H9 (cell line): Measurements from ENCODE around the gene KPNA1. TPM values are rescaled to one million over a fixed set of nuclear protein-coding genes. Genes with fewer than 3 reads are reported as not detected.
A peak's percentile ranks its signal among the peaks of the same experiment; 100 is the strongest.

Source experiments
- DNase-seq: peaks from one replicate; pipeline ENCODE4 v3.0.0-alpha.2; 2017
- H2AFZ ChIP-seq: one replicate; pipeline ENCODE4 v1.6.1; 2013; ENCODE audit warnings: mild to moderate bottlenecking, low read length, control low read depth, moderate library complexity
- H2AK5ac ChIP-seq: 2 replicates; pipeline ENCODE4 v1.6.1; 2013; ENCODE audit warnings: low read length, control low read depth, mixed read lengths; ENCODE audit not compliant: insufficient read length
- H2BK120ac ChIP-seq: one replicate; pipeline ENCODE4 v1.6.1; 2013; ENCODE audit warnings: low read depth, mild to moderate bottlenecking, low read length, control low read depth, inconsistent platforms; ENCODE audit not compliant: poor library complexity, severe bottlenecking
- H2BK12ac ChIP-seq: 2 replicates; pipeline ENCODE4 v1.6.1; 2013; ENCODE audit warnings: low read length, control low read depth, mixed read lengths, low read depth; ENCODE audit not compliant: insufficient read length
- H2BK15ac ChIP-seq: 2 replicates; pipeline ENCODE4 v1.6.1; 2013; ENCODE audit warnings: low read depth, low read length, control low read depth
- H2BK20ac ChIP-seq: one replicate; pipeline ENCODE4 v1.6.1; 2013; ENCODE audit warnings: low read depth, mild to moderate bottlenecking, low read length, control low read depth, inconsistent platforms; ENCODE audit not compliant: poor library complexity, severe bottlenecking
- H2BK5ac ChIP-seq: 2 replicates; pipeline ENCODE4 v1.6.1; 2013; ENCODE audit warnings: low read length, control low read depth, mixed read lengths; ENCODE audit not compliant: insufficient read length
- H3K14ac ChIP-seq: 2 replicates; pipeline ENCODE4 v1.6.1; 2013; ENCODE audit warnings: low read length, control low read depth; ENCODE audit not compliant: insufficient read depth
- H3K18ac ChIP-seq: 2 replicates; pipeline ENCODE4 v1.6.1; 2013; ENCODE audit warnings: low read depth, mild to moderate bottlenecking, mixed read lengths, low read length, control low read depth; ENCODE audit not compliant: insufficient read length
- H3K23ac ChIP-seq: 2 replicates; pipeline ENCODE4 v1.6.1; 2013; ENCODE audit warnings: low read length, control low read depth, mixed read lengths, low read depth; ENCODE audit not compliant: insufficient read length
- H3K23me2 ChIP-seq: 2 replicates; pipeline ENCODE4 v1.6.1; 2013; ENCODE audit warnings: low read depth, mild to moderate bottlenecking, mixed read lengths, low read length, control low read depth; ENCODE audit not compliant: insufficient read length, poor library complexity, severe bottlenecking
- H3K27ac ChIP-seq: 2 replicates; pipeline ENCODE4 v1.5.1; 2013; ENCODE audit warnings: low read length, control low read depth, mixed read lengths, low read depth; ENCODE audit not compliant: insufficient read length
- H3K27me3 ChIP-seq: 2 replicates; pipeline ENCODE4 v1.6.1; 2013; ENCODE audit warnings: low read length, control low read depth, inconsistent platforms; ENCODE audit not compliant: insufficient read depth
- H3K4ac ChIP-seq: 2 replicates; pipeline ENCODE4 v1.6.1; 2013; ENCODE audit warnings: low read depth, mild to moderate bottlenecking, control low read depth, inconsistent platforms, low read length, moderate library complexity
- H3K4me1 ChIP-seq: 2 replicates; pipeline ENCODE4 v1.6.1; 2013; ENCODE audit warnings: low read length, control low read depth, inconsistent platforms; ENCODE audit not compliant: insufficient read depth
- H3K4me2 ChIP-seq: 2 replicates; pipeline ENCODE4 v1.6.1; 2013; ENCODE audit warnings: low read length, control low read depth, mixed read lengths; ENCODE audit not compliant: insufficient read length, insufficient read depth
- H3K56ac ChIP-seq: 2 replicates; pipeline ENCODE4 v1.6.1; 2013; ENCODE audit warnings: low read depth, mild to moderate bottlenecking, mixed read lengths, low read length, control low read depth; ENCODE audit not compliant: insufficient read length
- H3K79me1 ChIP-seq: 2 replicates; pipeline ENCODE4 v1.6.1; 2013; ENCODE audit warnings: low read depth, mild to moderate bottlenecking, moderate library complexity, low read length, control low read depth, inconsistent platforms; ENCODE audit not compliant: insufficient read depth, poor library complexity, severe bottlenecking
- H3K79me2 ChIP-seq: 2 replicates; pipeline ENCODE4 v1.6.1; 2013; ENCODE audit warnings: low read length, control low read depth, inconsistent platforms; ENCODE audit not compliant: insufficient read depth
- H3K9ac ChIP-seq: 2 replicates; pipeline ENCODE4 v1.6.1; 2013; ENCODE audit warnings: low read length, control low read depth, mixed read lengths; ENCODE audit not compliant: insufficient read length; ENCODE audit errors: extremely low read depth
- H3K9me3 ChIP-seq: one replicate; pipeline ENCODE4 v1.6.1; 2013; ENCODE audit warnings: low read depth, low read length, inconsistent platforms; ENCODE audit not compliant: control insufficient read depth
- H3T11ph ChIP-seq: one replicate; pipeline ENCODE4 v1.6.1; 2013; ENCODE audit warnings: mild to moderate bottlenecking, low read length, control low read depth, inconsistent platforms
- H4K20me1 ChIP-seq: one replicate; pipeline ENCODE4 v1.6.1; 2013; ENCODE audit not compliant: control insufficient read depth, insufficient read length, insufficient read depth
- H4K5ac ChIP-seq: 2 replicates; pipeline ENCODE4 v1.6.1; 2013; ENCODE audit warnings: low read depth, mild to moderate bottlenecking, mixed read lengths, low read length, control low read depth; ENCODE audit not compliant: insufficient read length
- H4K8ac ChIP-seq: replicated peaks from 2 replicates; pipeline ENCODE4 v1.6.1; 2013; ENCODE audit warnings: low read length, control low read depth, mixed read lengths, low read depth; ENCODE audit not compliant: insufficient read length
- H4K91ac ChIP-seq: 2 replicates; pipeline ENCODE4 v1.6.1; 2013; ENCODE audit warnings: low read depth, mild to moderate bottlenecking, moderate library complexity, mixed read lengths, low read length, control low read depth; ENCODE audit not compliant: insufficient read length
- H3K27ac Mint-ChIP-seq, 3 experiments: 2 replicates in 2 of 3; 3 replicates in 1 of 3; pipeline ENCODE4 v1.8.0; 2020 to 2021; ENCODE audit warnings: mixed read lengths in 3 of 3, mild to moderate bottlenecking in 1 of 3, moderate library complexity in 1 of 3
- H3K27me3 Mint-ChIP-seq: 2 replicates; pipeline ENCODE4 v1.8.0; 2021; ENCODE audit warnings: low read depth, mild to moderate bottlenecking, moderate library complexity, mixed read lengths
- H3K36me3 Mint-ChIP-seq, 3 experiments: 2 replicates in 2 of 3; 3 replicates in 1 of 3; pipeline ENCODE4 v1.8.0; 2020 to 2021; ENCODE audit warnings: low read depth in 3 of 3, mixed read lengths in 3 of 3; ENCODE audit not compliant: insufficient read depth in 1 of 3
- H3K4me1 Mint-ChIP-seq, 2 experiments: 2 replicates each; pipeline ENCODE4 v1.8.0; 2020; ENCODE audit warnings: mixed read lengths in 2 of 2
- H3K4me3 Mint-ChIP-seq, 2 experiments: 2 replicates in 1 of 2; 3 replicates in 1 of 2; pipeline ENCODE4 v1.8.0; 2020 to 2021; ENCODE audit warnings: mild to moderate bottlenecking in 2 of 2, mixed read lengths in 2 of 2, moderate library complexity in 1 of 2
- H3K9me3 Mint-ChIP-seq, 2 experiments: 2 replicates in 1 of 2; 3 replicates in 1 of 2; pipeline ENCODE4 v1.8.0; 2020; ENCODE audit warnings: mild to moderate bottlenecking in 2 of 2, mixed read lengths in 2 of 2, moderate library complexity in 1 of 2
- CTCF ChIP-seq: fragments of 200-600 bp; sonication (generic); conservative IDR thresholded peaks from 3 replicates; pipeline ENCODE4 v1.8.0; 2021; ENCODE audit warnings: antibody characterized with exemption, mild to moderate bottlenecking
- WGBS: extraction: QIAGEN DNeasy Blood & Tissue Kit; methylation state at CpG from one replicate; pipeline ENCODE4 v1.1.7; 2013; ENCODE audit warnings: missing lambda C conversion rate, low lambda C conversion rate, mixed read lengths; ENCODE audit not compliant: insufficient read length; ENCODE audit errors: extremely low coverage; 5-methylcytosine and 5-hydroxymethylcytosine counted together
- total RNA-seq: library from RNA; stranded (reverse); gene quantifications from 2 replicates; pipeline ENCODE4 v1.2.1, GENCODE V29; 2021

Gene KPNA1
- total RNA-seq, 1 experiment from 2014 or later = 71.7 TPM

GRCh38 chr3:122502941-122503340 lies 11.8 kb downstream of the KPNA1 start:
- H2AK5ac ChIP-seq = no peak overlapping the region
- no peak overlapping the region for H4K8ac ChIP-seq

More at GRCh38 chr3:122502941-122503340, 11.8 kb downstream of the KPNA1 start:
- Histone ChIP-seq H2AFZ (no peak overlapping the region), H2BK12ac (no peak overlapping the region), H3K9ac (no peak overlapping the region), H3K23ac (no peak overlapping the region), H3K9me3 (no peaks in the 10 kb centered on the region), H3K23me2 (no peaks in the 10 kb centered on the region), H4K5ac (no peak overlapping the region), H3K56ac (no peak overlapping the region), H2BK5ac (no peak overlapping the region), H4K91ac (no peak overlapping the region), H2BK20ac (no peak overlapping the region), H2BK15ac (no peak overlapping the region), H3K4me2 (no peak overlapping the region), H3K4me1 (no peaks in the 10 kb centered on the region; the same call in 1 of the 2 replicates), H2BK120ac (no peak overlapping the region), H3K18ac (no peak overlapping the region), H3K79me1 (peaks cover 7% of the 10 kb centered on the region), H3K79me2 (peaks cover 12% of the 10 kb centered on the region; the same call in 1 of the 2 replicates), H3K27me3 (no peaks in the 10 kb centered on the region), H3T11ph (no peak overlapping the region), H3K4ac (no peak overlapping the region), H3K14ac (no peak overlapping the region), H4K20me1 (no peaks in the 10 kb centered on the region), H3K27ac (no peak overlapping the region)
- no peaks in the 10 kb centered on the region for H3K9me3 Mint-ChIP-seq
- WGBS = no CpG with 5 or more reads among the region's 2 CpGs
- H3K27me3 Mint-ChIP-seq = no peaks in the 10 kb centered on the region
- H3K4me3 Mint-ChIP-seq = no peak overlapping the region
- H3K27ac Mint-ChIP-seq = peak overlapping the region in 1 of 3 experiments; percentile 12; a peak in 1 of 7 replicates
- peaks cover 26 to 32% of the 10 kb centered on the region in 2 experiments for H3K4me1 Mint-ChIP-seq
- no peaks in the 10 kb centered on the region; a peak in 2 of 7 replicates for H3K36me3 Mint-ChIP-seq
- no peak for TF ChIP-seq CTCF
- no peak for DNase-seq
